Activated CD4-positive, alpha-beta T cell treated with anti-CD3 and anti-CD28 coated beads, Interleukin-2, amount 10 ng/mL, durations not matched to agents 24 days and 14 days (primary cell): ENCODE data around the gene AHSG. TPM values are rescaled to one million over a fixed set of nuclear protein-coding genes. Genes with fewer than 3 reads are reported as not detected.
"Not testable (repeated sequence)": the region's sequence is repeated elsewhere in the genome, so short reads cannot be mapped to it uniquely, and the experiment has no call there.

ENCODE experiments used
- DNase-seq: peaks from one replicate; pipeline ENCODE4 v3.0.0; 2022
- H3K27ac Mint-ChIP-seq: one replicate; pipeline ENCODE4 v1.8.0; 2022; ENCODE audit warnings: mild to moderate bottlenecking, mixed read lengths
- H3K27me3 Mint-ChIP-seq: one replicate; pipeline ENCODE4 v1.8.0; 2022; ENCODE audit warnings: mixed read lengths
- H3K36me3 Mint-ChIP-seq: one replicate; pipeline ENCODE4 v1.8.0; 2022; ENCODE audit warnings: low read depth, mild to moderate bottlenecking, mixed read lengths
- H3K4me1 Mint-ChIP-seq: one replicate; pipeline ENCODE4 v1.8.0; 2021; ENCODE audit warnings: mixed read lengths
- H3K4me3 Mint-ChIP-seq: one replicate; pipeline ENCODE4 v1.8.0; 2022; ENCODE audit warnings: mild to moderate bottlenecking, moderate library complexity, mixed read lengths
- H3K9me3 Mint-ChIP-seq: one replicate; pipeline ENCODE4 v1.8.0; 2021; ENCODE audit warnings: mixed read lengths
- intact Hi-C: fragments of 100-400 bp; cut with micrococcal nuclease; formaldehyde crosslinking; loops from one replicate; pipeline ENCODE4 v1.15.1; 2023
- total RNA-seq: library from RNA; stranded (reverse); gene quantifications from 2 replicates; pipeline ENCODE4 v1.2.3, GENCODE V29; 2022

The AHSG gene
- total RNA-seq, 1 donor from 2014 or later, result not detected

DNA sequence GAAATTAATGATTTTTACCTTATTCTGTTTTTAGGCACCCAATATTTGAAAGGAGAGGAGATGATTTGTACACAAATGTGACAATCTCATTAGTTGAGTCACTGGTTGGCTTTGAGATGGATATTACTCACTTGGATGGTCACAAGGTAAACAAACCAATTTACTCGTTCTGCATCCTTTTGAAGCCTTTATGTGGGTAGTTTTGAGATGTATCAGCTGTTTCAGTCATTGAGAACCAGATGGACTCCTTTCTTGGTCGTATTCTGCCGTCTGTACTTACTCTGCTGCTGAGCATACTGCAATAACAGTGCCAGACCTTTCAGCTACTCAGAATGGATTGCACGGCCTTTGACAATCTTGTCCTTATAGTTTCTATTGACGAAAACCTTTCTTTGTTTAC lies 29.0 kb upstream of the AHSG start:
- H3K27ac Mint-ChIP-seq, result no peak overlapping the region

GRCh38 chr3:186586245-186586644 lies 26.6 kb upstream of the AHSG start:
- intact Hi-C loops, H3K9me3 Mint-ChIP-seq, DNase-seq, H3K27me3 Mint-ChIP-seq, H3K27ac Mint-ChIP-seq, H3K4me3 Mint-ChIP-seq: not testable (repeated sequence)
- H3K4me1 Mint-ChIP-seq, result peaks cover 25% of the 10 kb centered on the region
- peaks cover 47% of the 10 kb centered on the region for H3K36me3 Mint-ChIP-seq

More for the DNA sequence above, 29.0 kb upstream of the AHSG start:
- H3K4me3 Mint-ChIP-seq, result no peak overlapping the region
- no peaks in the 10 kb centered on the region for H3K27me3 Mint-ChIP-seq
- no peak for DNase-seq
- peaks cover 9% of the 10 kb centered on the region for H3K4me1 Mint-ChIP-seq
- H3K36me3 Mint-ChIP-seq, result peaks cover 64% of the 10 kb centered on the region
- intact Hi-C loops, result no loop called here
- H3K9me3 Mint-ChIP-seq, result no peaks in the 10 kb centered on the region

DNA sequence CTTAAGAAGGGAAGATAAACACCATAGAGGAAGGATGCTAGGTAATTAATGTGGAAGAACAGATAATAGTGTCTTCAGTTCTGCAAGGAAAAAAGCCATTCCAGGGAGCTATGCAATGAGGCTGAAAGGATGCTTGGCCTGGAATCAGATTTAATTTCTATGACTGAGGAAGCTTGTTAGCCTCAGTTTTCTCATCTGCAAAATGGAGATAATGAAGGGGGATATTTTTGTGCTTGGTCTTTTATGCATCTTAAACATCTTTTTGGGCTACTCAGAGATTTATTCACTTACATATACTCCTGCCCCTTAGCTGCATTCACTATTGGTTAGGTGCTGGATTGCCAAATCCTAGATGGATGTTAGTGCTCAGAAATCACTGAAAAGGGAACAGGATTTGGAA lies 25.7 kb upstream of the AHSG start:
- no peaks in the 10 kb centered on the region for H3K9me3 Mint-ChIP-seq
- H3K27me3 Mint-ChIP-seq, result no peaks in the 10 kb centered on the region
- peaks cover 39% of the 10 kb centered on the region for H3K36me3 Mint-ChIP-seq
- DNase-seq, result no peak
- peaks cover 25% of the 10 kb centered on the region for H3K4me1 Mint-ChIP-seq
- intact Hi-C loops, result no loop called here
- H3K4me3 Mint-ChIP-seq, result no peak overlapping the region
- no peak overlapping the region for H3K27ac Mint-ChIP-seq

- no peak for DNase-seq
- Mint-ChIP-seq H3K27me3 (no peaks in the 10 kb centered on the region), H3K4me1 (peaks cover 22% of the 10 kb centered on the region), H3K36me3 (peaks cover 28% of the 10 kb centered on the region), H3K9me3 (no peaks in the 10 kb centered on the region), H3K27ac (no peak overlapping the region), H3K4me3 (no peak overlapping the region)
- intact Hi-C loops, result no loop called here
These were observed 24.2 kb upstream of the AHSG start for GRCh38 chr3:186588632-186589031.

DNA sequence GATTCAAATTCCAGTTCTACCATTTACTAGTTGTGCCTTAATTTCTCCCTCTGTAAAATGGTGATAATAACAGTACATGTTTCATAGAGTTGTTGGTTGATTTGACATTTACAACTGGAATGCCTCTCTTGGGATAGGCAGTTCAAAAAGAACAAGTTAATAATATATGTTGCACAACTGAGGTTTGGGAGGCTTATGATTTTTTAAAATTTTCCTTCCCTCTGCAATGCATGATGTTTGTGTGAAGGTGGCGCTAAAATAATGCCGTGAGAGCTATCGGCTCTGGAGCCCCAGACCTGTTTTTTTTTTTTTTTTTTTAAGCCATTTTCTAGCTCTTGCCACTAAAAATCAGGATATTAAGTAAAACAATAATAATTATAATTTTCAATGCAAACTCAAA lies 23.7 kb upstream of the AHSG start:
- Mint-ChIP-seq H3K4me3 (no peak overlapping the region), H3K27me3 (no peaks in the 10 kb centered on the region), H3K36me3 (peaks cover 24% of the 10 kb centered on the region), H3K27ac (no peak overlapping the region), H3K4me1 (peaks cover 22% of the 10 kb centered on the region), H3K9me3 (no peaks in the 10 kb centered on the region)
- intact Hi-C loops, result no loop called here
- no peak for DNase-seq

DNA sequence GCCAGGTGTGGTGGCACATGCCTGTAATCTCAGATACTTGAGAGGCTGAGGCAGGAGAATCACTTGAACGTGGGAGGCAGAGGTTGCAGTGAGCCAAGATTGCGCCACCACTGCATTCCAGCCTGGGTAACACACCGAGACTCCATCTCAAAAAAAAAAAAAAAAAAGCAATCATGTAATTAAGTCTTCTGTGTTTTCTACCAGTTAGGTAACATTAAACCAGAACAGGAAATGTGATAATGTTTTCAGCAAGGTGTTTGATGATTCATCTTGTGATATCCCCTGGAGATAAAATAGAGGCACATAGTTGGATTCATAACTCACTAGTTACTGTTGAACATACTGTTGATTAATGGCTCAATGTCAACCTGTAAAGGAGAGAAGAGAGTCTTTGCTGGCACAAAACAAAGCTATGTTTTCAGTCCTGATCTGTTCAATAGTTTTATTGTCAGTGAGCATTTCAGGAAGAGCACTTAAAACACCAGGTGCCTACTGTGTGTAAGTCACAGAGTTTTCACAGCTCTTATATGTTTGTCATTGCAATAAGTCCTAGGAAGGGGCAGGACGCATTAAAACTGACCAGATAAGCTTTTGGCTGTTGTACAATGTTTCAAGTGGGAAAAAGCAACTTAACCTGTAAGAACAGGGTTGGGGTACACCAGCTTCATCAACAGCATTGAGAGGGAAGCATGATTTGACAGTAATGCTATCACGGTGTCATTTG lies 22.8 kb upstream of the AHSG start:
- Mint-ChIP-seq H3K27me3 (no peaks in the 10 kb centered on the region), H3K4me1 (peaks cover 22% of the 10 kb centered on the region), H3K27ac (no peak overlapping the region), H3K9me3 (no peaks in the 10 kb centered on the region), H3K4me3 (no peak overlapping the region), H3K36me3 (peaks cover 15% of the 10 kb centered on the region)
- intact Hi-C loops, result no loop called here
- DNase-seq, result no peak

DNA sequence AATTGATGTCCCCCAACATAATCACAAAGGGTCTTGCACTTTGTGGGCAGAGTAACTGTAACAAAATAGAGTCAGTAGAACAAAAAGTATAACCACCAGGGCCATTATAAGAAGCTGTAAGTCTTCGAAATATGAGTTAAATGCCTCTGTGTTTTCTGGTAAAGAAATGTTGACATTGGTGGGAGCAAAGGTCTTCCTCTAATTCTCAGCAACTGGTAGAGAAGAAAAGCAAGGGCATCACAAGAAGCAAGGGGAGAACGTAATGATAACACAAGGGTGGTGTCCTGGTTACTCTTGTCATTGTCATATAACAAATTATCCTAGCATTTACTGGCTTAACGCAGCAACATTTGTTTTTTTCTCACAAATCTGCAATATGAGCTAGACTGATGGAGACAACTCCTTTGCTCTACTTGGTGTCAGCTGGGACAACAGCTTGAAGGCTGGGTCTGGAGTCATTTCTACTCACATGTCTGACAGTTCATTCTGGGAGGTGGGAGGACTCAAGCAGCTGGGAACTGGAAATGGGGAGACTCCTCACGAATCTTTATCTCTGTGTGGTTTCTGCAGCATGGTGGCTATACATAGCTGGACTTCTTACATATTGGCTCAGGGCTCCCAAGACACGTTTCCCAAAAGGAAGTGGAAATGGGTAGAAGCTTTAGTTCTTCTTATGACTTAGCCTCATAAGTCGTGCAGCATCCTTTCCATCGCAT lies 22.1 kb upstream of the AHSG start:
- H3K27ac Mint-ChIP-seq, result no peak overlapping the region

GRCh38 chr3:186592682-186593081 lies 20.2 kb upstream of the AHSG start:
- Mint-ChIP-seq H3K36me3 (peaks cover 4% of the 10 kb centered on the region), H3K9me3 (no peaks in the 10 kb centered on the region), H3K4me1 (peaks cover 22% of the 10 kb centered on the region), H3K27ac (no peak overlapping the region), H3K27me3 (no peaks in the 10 kb centered on the region), H3K4me3 (no peak overlapping the region)
- intact Hi-C loops, result no loop called here
- no peak for DNase-seq

More for the DNA sequence above, 22.1 kb upstream of the AHSG start:
- Mint-ChIP-seq H3K27me3 (no peaks in the 10 kb centered on the region), H3K36me3 (peaks cover 8% of the 10 kb centered on the region), H3K4me3 (no peak overlapping the region), H3K4me1 (peaks cover 22% of the 10 kb centered on the region), H3K9me3 (no peaks in the 10 kb centered on the region)
- intact Hi-C loops, result no loop called here
- no peak for DNase-seq

- H3K4me3 Mint-ChIP-seq, result no peak overlapping the region
- DNase-seq, result no peak
- no peaks in the 10 kb centered on the region for H3K36me3 Mint-ChIP-seq
- H3K9me3 Mint-ChIP-seq, result no peaks in the 10 kb centered on the region
- intact Hi-C loops, result no loop called here
- no peaks in the 10 kb centered on the region for H3K27me3 Mint-ChIP-seq
- no peak overlapping the region for H3K27ac Mint-ChIP-seq
- H3K4me1 Mint-ChIP-seq, result peaks cover 15% of the 10 kb centered on the region
These were observed 19.0 kb upstream of the AHSG start for GRCh38 chr3:186593862-186594261.

DNA sequence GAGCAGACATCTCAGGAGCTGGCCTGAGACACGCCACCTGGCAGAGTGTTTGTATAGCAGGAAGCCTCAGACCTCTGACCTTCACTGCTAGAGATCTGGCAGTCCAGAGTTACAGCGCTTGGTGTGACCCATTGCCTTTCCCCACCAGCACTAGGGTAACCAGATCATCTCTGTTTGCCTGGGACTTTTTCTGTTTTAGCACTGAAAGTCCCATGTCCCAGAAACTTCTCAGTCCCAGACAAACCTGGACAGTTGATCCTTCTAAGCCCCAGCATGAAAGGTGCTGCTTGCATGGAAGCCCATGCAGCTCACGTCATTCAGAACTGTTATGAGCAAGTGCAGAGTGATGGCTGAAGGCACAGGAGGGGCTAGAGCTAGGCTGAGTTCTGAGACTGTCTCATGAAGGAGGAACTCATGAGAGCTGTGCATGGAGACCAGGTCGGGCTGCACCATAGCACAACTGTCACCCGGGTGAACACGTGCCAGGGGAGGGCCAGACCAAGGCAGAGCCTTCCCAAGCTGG lies 18.2 kb upstream of the AHSG start:
- intact Hi-C loops, result no loop called here
- H3K27me3 Mint-ChIP-seq, result no peaks in the 10 kb centered on the region

GRCh38 chr3:186596568-186597287 lies 16.1 kb upstream of the AHSG start:
- Mint-ChIP-seq H3K27ac (no peak overlapping the region), H3K36me3 (no peaks in the 10 kb centered on the region), H3K4me3 (no peak overlapping the region), H3K27me3 (no peaks in the 10 kb centered on the region), H3K4me1 (no peaks in the 10 kb centered on the region), H3K9me3 (no peaks in the 10 kb centered on the region)
- no peak for DNase-seq
- intact Hi-C loops, result no loop called here

More for the DNA sequence above, 18.2 kb upstream of the AHSG start:
- no peak overlapping the region for H3K27ac Mint-ChIP-seq
- no peaks in the 10 kb centered on the region for H3K36me3 Mint-ChIP-seq
- no peak for DNase-seq
- peaks cover 11% of the 10 kb centered on the region for H3K4me1 Mint-ChIP-seq
- no peaks in the 10 kb centered on the region for H3K9me3 Mint-ChIP-seq
- no peak overlapping the region for H3K4me3 Mint-ChIP-seq

- no peaks in the 10 kb centered on the region for H3K9me3 Mint-ChIP-seq
- H3K4me1 Mint-ChIP-seq, result no peaks in the 10 kb centered on the region
- intact Hi-C loops, result no loop called here
These were observed 14.6 kb upstream of the AHSG start for GRCh38 chr3:186598108-186598784.

DNA sequence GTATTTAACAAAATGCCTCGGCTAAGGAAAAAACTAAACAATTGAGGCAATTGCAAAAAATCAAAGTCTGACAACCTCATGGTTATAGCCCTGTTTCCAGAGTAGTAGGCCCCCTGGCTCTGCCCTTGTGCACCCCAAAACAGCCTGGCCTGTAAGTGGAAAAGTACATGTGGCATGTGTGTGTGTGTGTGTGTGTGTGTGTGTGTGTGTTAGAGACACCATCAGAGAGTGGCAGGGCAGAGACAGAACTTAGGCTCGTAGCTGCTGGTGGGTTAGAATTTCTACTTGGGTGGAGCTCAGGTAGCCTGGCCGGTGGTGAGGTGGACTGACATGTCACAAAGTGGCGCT lies 14.1 kb upstream of the AHSG start:
- Mint-ChIP-seq H3K27me3 (peaks cover 3% of the 10 kb centered on the region), H3K9me3 (no peaks in the 10 kb centered on the region), H3K36me3 (no peaks in the 10 kb centered on the region), H3K4me1 (no peaks in the 10 kb centered on the region), H3K27ac (no peak overlapping the region), H3K4me3 (no peak overlapping the region)
- no peak for DNase-seq
- intact Hi-C loops, result no loop called here

More at GRCh38 chr3:186598108-186598784, 14.6 kb upstream of the AHSG start:
- H3K27ac Mint-ChIP-seq, result no peak overlapping the region
- no peaks in the 10 kb centered on the region for H3K36me3 Mint-ChIP-seq
- H3K4me3 Mint-ChIP-seq, result no peak overlapping the region
- peaks cover 3% of the 10 kb centered on the region for H3K27me3 Mint-ChIP-seq
- no peak for DNase-seq
